CD4-positive, alpha-beta T cell treated with Interleukin-15 for 1 hour (primary cell): Measurements from ENCODE around the gene CST11.
"Not testable (repeated sequence)": the region's sequence is repeated elsewhere in the genome, so short reads cannot be mapped to it uniquely, and the experiment has no call there.

ENCODE experiments used
- DNase-seq: peaks from one replicate; pipeline ENCODE4 v3.0.0-alpha.2; 2020

CST11 gene, protein sequence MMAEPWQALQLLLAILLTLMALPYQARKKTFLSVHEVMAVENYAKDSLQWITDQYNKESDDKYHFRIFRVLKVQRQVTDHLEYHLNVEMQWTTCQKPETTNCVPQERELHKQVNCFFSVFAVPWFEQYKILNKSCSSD

DNA sequence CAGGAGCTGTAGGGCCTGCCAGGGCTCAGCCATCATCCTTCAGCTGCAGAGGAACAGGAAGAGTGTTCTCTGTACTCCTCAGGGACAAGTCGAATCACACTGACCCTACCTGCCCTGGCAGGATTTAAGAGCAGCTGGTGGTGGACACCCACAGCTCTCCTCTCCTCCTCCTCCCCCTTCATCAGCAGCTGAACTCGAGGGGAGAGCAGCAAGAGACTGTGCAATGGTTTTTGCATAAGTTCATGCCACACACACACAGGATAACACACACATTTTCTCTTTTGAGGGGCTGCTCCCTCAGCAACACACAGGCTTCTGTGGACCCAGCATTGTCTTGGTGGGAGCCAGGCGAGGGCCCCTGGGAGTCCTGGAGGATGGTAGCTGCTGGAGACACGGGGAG is at the start of gene CST11:
Gene CST11 (minus strand): TSS at position 101 of the 400 bp plus-strand sequence. CDS start 65 bp downstream, at position 36.
- DNase-seq, result no peak

DNA sequence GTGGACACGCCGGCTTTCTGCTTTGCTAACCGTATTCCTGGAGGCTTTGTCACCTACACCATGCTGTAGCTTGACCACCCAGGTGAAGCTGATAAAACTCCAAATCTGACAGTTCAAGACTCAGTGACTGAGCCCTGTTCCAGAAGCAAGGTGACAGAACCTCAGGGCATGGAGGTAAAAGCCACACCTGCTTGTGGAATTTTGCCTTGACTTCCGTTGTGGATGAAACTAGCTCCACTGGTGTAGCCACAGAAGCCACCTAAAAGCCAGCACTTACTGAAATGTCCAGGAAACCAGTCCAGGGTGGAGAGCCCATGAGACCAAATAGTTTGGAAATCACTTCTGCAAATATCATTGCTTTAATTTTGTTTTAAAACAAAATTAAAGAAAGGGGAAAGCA is 49.2 kb upstream of the CST11 start:
- DNase-seq, result no peak

DNA sequence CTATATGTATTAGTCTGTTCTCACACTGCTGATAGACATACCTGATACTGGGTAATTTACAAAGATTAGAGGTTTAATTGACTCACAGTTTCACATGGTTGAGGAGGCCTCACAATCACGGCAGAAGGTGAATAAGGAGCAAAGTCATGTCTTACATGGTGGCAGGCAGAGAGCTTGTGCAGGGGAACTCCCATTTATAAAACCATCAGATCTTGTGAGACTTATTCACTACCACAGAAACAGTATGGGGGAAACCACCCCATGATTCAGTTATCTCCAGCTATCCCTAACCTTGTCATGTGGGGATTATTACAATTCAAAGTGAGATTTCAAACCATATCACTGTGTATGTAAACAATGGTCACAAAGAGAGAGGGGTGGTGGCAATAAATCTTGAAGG is 44.9 kb upstream of the CST11 start:
- DNase-seq, result no peak

DNA sequence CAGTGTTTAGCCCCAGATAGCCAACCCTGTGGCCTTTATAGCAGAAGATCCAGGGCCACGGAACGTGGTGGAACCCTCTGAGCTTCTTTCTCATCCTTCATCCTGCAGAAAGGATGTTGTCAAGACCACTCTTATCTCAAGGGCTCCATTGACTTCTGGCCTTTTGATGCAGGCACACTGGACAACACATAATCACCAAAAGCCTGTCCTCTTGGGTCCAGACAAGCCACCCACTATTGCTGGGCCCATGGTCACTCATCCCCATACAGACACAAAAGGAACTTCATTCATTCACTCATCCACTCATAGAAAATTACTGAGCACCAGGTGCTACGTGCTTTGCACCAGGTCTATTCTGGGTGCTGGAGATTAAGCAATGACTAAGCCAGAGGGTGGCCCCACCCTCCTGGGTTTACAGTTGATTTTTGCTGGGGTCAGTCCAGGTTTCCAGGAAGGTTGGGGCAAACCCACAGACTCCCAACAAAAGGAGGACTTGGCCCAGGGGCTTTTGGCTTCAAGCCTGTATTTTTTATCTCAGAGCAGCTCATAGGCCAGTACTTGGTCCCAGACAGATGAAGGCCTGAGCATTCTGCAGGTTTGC is 40.6 kb upstream of the CST11 start:
- no peak for DNase-seq

DNA sequence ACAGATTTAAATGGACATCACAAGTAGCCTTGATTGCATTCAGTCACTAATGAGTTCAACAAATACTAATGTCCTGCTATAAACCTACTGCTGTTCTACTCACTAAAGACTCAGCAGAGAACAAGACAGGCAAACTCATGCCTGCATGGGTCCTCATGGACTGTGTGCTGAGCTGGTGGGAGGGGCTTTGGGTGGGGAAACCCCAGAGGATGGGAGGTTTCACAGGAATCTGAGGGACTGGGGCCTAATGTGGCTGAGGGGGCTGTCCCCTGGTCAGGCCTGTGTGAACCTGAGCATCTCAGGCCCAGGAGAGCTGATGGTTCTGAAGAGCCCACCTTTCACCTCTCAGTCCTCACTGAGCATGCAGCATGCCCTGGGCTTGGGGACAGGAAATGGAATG is 39.6 kb upstream of the CST11 start:
- DNase-seq, result no peak

DNA sequence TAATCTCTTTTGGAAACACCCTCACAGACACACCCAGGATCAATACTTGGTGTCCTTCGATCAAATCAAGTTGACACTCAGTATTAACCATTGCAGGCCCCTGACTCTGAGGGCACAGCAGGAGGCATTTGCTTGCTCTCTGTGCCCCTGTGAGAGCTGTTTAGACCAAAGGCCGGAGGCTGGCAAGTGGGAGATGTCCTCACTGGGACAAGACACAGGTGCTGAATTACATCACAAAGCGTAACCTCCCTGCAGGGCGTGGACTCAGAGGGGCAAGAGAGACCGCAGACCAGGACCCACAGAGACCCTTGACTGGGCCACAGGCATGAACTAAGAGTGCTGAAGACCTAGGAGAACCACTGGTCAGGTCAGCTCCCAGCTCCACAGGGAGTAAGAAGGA is 38.1 kb upstream of the CST11 start, which contains the start of gene CST8:
Gene CST8 (plus strand): TSS at position 301 of the 400 bp plus-strand sequence. CDS start 551 bp downstream, outside the sequence.
- DNase-seq, result no peak

DNA sequence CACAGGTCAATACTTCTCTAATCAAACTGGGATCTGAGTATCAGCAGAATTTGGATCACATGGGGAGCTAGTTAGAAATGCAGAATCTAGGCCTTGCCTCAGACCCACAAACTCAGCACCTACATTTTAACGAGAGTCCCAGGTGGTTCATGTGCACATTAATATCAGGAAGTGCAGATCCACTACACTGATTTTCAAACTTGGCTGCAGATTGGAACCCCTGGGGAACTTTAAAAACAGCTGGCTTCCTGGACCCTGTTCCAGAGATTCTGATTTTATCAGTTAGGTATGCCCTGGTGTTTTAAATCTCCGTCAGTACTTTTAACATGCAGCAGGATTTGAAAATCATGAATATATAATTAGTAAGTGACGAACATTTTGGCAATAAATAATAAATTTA is 36.3 kb upstream of the CST11 start:
- no peak for DNase-seq

DNA sequence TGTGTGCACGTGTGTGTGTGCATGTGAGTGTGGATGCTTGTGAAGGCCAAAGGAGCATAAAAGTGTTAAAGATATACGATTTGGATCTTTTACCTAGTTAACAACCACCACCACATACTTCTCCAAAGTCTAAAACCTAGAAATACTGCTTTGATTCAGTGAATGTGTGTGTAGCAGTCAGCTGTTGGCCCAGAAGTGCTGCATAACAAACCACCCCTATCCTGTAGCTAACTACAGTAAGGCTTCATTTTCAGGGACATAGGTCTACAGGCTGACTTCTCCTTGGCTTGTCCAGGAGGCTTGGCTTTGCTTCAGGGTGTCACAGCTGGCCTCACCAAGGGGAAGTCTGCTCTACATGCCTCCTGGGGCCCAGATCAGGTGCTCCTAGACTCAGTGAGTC is 35.8 kb upstream of the CST11 start:
- DNase-seq, result no peak

DNA sequence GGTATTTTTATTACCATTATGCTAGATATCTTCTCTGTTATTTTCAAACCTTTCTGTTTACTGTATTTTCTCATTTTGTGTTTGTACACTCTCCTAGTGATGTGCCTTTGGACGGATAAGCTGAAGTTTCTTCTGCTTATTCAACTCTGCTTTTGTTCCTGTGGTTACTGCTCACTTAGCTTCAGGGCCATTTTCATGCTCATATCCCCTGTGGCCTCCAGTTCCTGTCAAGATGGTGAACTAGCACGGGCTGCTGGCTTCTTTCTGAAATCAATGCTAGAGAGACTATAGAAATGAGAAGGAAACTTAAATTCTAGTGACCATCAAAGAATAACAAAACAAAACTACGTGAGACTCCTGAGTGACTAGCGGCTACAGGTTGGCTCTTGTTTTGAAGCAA is 31.4 kb upstream of the CST11 start:
- no peak for DNase-seq

DNA sequence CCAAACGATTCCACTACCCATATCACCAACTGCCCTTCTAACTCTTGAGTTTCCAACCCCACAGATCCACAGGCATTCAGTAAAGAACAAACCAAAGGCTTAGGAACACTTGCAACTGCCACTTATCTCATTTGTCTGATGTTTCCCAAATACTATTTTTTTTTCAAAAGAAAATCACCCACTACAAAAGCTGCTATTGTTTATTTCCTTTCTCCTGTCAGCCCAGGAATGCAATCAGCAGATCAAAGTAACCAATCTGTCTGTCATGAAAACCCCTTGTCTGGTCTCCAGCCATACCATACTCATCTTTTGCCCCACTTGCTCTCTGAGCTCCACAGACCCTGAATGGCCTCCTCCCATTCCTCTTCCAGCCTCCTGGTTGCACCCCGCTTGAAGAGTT is 29.5 kb upstream of the CST11 start:
- no peak for DNase-seq

DNA sequence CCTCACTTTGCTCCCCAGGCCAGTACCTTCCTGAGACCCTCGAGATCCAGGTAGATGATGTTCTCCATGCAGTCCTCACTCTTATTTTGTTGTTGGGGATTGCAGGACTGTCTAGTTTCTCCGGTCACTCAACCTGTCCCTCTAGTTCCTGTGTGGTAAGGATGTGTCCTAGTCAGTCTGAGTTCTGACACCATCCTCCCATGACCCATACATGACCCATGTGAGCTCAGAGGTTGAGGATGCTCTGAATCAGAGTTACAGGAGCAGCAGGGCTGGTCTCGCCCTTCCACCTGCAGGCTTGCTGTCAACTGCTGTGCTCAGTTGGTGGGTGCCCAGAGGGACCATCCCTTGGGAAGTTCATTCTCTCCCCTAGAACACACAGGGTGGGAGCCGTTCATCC is 26.4 kb upstream of the CST11 start:
- DNase-seq, result no peak

DNA sequence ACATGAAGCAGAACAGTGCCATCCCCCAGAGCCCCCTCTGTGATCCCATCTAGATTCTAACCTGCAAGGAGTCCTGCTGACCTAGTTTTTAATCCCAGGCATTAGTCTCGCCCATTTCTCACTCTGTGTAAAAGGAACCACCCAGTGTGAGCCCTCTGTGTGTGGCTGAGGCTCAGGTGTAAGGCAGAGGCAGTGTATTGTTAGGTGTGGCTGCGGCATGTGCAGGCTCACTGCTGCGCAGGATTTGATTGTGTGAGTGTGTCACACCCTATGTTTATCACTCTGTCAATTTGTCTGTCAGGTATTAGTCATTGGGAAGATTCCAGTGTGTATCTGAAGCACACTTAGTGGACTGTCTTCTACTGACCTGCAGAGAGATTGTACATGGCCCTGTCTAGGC is 24.5 kb upstream of the CST11 start:
- no peak for DNase-seq

DNA sequence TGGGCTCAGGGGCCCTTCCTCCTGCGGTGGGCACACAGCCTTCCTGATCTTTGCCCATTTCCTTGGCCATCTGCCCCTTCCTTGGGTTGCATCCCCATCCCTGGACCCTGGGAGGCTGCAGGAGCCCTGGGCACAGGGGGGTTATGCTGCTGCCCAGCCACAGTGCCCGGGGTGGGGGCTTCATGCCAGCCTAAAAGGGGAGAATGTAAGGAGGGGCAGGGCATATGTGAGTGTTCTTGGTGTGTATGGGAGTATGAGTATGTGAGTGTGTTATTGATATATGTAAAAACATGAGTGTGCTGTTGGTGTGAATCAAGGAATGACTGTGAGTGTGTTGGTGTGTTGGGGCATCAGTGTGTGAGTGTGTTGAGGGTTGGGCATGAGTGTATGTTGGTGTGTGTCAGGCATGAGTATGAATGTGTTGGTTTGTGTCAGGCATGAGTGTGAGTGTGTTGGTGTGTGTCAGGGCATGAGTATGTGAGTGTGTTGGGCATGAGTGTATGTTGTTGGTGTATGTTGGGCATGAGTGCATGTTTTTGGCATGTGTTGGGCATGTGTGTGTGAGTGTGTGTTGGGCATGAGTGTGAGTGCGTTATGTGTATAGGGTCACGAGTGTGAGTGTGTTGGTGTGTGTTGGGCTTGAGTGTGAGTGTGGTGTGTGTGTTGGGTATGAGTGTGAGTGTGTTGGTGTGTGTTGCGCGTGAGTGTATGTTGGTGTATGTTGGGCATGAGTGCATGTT is 23.5 kb upstream of the CST11 start:
- no peak for DNase-seq

DNA sequence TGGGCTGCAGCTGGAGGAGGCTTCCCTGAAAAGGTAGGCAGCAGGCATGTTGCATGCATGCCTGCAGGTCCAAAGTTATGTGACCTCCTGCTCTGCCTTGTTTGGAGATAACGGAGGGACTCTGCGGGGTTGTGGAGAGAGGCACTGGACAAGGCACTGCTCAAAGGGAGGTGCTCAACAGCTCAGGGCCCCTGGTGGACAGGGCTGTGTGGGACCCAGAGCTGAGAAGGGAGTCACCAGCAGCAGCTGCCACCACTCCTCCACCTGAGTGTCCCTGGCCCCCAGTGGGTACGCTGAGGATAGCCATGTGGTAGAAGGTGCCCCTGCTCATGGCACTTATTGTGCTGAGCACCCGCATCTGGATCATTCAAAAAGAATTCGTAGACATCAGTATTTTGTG is 22.7 kb upstream of the CST11 start:
- no peak for DNase-seq

DNA sequence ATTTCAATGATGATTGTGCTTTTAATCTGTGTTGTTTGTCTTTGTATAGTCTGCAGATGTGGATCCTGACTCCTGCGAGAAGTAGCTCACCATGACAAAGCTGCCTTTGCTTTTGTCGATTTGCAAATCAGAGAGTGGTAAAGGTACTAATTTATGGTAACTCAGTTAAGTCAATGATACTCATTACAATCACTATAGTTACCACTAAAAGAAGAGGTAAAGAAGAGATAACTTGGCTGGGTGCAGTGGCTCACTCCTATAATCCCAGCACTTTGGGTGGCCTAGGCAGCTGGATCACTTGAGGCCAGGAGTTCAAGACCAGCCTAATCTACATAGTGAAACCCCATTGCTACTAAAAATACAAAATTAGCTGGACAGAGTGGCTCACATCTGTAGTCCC is 20.6 kb upstream of the CST11 start:
- DNase-seq, result not testable (repeated sequence)

DNA sequence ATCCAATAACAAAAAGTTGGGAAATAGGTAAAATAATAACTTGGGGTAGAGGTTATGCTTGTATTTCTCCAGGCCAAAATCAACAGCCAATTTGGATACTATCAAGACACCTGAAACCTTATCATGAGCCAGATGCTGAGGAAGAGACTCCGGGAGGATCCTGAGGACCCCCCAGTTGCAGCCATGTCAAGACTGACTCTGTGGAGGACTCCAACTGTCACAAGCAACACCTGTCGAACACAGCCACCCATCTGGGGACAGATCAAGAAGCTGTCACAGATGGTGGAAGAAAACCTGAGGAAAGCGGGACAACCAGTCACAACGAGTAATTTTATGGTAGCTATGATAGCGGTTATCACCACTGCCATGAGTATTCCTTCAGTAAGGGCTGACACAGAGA is 19.6 kb upstream of the CST11 start:
- DNase-seq, result not testable (repeated sequence)

DNA sequence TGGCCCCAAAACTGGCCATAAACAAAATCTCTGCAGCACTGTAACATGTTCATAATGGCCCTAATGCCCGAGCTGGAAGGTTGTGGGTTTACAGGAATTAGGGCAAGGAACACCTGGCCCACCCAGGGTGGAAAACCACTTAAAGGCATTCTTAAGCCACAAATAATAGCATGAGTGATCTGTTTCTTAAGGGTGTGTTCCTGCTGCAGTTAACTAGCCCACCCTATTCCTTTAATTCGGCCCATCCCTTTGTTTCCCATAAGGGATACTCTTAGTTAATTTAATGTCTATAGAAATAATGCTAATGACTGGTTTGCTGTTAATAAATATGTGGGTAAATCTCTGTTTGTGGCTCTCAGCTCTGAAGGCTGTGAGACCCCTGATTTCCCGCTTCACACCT is 14.3 kb upstream of the CST11 start:
- DNase-seq, result not testable (repeated sequence)

DNA sequence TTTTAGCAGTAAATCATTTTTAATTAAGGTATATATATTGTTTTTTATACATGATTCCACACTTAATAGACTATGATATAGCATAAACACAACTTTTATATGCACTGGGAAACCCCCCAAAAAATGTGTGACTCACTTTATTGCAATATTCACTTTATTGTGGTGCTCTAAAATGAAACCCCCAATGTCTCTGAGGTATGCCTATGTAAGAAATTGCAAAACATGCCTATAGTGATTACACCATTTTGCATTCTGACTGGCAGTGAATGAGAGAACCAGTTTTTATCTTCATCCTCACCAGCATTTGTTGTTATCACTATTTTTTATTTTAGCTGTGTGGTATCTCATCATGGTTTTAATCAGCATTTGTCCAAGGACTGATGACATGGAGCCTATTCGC is 8.5 kb upstream of the CST11 start:
- no peak for DNase-seq

DNA sequence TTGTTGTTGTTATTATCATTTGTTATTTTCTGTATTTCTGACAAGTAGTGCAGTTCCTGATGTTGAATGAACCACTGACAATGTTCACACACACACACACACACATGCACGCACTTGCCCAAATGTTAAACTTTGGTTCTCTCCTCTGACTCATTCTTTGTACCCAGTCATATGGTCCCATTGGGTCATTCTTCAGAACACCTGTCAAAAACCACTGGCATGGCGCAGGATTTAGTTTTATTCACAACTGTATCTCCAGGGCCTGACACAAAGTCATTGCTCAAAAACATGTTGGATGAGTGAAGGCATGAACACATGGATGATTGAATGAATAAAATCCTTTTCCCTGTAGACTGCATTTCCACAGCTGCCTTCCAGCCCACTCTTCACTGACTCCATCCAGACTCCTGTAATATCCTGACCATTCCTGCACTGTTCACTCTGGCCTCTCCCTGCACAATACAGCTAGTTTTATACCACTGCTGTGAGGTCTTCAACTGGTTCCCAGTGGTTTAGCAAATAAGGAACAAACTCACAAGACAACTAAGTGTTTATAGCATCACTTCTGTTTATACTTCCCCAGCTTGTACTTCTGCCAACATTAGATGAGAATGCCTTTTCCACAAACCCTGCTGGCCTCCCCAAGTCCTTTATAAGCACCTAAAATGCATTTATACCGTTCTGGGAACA is 6.9 kb upstream of the CST11 start:
- no peak for DNase-seq

DNA sequence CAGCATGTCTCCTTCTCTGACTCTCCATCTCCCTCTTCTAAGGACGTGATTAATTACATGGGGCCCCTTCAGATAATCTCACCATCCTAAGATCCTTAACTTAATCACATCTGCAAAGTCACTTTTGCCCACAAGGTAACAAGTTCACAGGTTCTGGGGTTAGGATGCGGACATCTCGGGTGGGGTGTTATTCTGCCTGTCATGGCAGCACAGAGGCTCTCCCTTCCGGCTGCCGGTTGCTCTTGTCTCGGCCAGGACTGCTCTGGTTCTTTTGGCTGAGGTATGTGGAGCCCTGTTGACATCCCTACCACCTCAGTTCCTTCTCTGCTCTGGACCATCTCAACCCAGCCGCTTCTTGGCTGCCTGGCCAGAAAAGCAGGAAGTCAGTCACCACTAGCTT is 4.2 kb upstream of the CST11 start:
- DNase-seq, result no peak

DNA sequence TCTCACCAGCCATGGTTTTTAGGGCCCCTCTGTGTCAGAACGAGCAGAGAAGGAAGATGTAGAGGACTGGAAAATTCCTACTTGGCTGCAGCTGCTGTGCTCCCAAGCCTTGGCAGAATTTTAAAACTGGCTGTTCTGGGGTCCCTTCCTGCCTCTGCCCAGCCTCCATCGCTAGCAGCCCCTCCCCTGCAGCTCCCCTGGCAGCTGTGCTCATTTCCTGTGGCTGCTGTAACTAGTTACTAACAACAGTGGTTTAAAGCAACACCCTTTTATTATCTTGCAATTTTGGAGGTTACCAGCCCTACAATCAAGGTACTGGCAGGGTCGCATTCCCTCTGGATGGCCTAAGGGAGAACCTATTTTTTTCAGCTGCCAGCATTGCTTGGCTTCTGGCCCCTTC is 3.7 kb upstream of the CST11 start:
- no peak for DNase-seq

DNA sequence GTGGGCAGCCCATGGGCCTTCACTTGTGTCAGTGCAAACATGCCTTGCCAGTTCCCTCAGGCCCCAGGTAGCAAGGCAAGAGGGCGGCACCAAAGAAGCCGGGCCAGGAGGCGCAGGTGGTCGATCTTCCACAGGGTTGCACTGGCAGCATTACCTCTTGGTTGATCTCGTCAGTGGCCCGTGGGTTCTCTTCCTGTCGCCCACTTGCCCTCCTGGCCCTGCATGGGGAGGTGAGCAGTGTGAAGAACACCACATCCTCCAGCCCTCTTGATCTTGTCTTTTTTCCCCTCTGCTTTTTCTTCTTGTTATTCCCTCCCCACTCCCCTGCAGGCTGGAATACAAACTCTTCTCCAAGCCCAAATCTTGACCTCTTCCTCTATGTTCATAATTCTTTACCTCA is 3.0 kb upstream of the CST11 start:
- DNase-seq, result no peak

DNA sequence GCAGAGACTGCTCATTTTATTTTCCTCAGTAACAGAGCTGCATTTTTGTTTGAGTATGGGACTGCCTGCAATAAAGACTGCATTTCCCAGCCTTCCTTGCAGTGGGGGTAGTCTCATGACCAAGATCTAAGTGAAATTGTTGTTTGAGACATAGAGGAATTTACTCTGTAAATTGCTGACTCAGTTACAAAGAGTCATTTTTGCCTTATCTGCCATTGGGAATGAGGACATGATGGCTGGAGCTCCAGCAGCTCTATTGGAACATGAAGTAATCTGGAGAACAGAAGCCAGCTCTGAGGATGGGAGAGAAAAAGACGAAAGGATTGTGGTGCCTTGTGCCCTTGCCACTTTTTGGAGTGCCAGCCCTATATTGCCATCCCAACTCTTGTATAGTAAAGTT is 2.1 kb upstream of the CST11 start:
- no peak for DNase-seq
